Hepatocyte (in vitro differentiated cells): ENCODE data around the gene CCDC13.

Experiments
- EZH2 ChIP-seq: fragments of 200-600 bp; sonication (generic); IDR thresholded peaks from 2 replicates; pipeline ENCODE4 v1.6.1; 2016; ENCODE audit warnings: antibody characterized with exemption, mild to moderate bottlenecking, borderline replicate concordance
- TF ChIP-seq, protein P1 (sequence below): fragments of 200-600 bp; sonication (generic); IDR thresholded peaks from 2 replicates; pipeline ENCODE4 v1.5.1; 2016; ENCODE audit warnings: antibody characterized with exemption, mild to moderate bottlenecking; ENCODE audit not compliant: poor library complexity

DNA sequence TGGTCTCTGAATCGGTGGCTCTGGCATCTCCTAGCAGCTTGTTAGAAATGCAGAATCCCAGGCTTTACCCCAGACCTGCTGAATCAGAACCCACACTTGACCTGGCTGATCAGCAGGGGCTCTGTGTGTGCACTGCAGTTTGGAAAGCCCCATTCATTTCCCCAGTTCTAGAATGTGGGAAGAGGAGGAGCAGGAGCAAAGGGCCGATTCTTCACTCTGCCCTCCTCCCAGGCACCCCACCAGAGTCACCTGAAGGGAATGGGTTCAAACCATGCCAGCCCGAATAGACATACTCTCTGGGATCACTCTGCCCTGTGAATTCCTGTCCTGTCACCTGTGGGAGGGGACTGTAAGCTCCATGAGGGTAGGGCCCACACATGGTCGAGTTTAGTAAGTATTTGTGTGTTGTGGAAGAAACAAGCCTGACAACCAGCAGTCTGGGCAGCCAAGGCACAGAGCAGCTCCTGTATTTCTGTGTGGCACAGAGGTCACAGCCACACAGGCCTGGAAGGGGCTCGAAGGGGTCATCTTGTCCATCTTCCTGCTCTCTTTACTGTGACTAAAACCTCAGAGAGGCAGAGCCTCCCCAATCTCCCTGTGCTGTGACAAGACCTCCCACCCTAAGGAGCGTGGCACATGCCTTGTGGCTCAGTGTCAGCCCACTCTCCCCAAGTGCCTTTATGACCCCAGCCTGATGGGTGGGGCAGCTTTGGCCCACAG lies 41.4 kb downstream of the CCDC13 start:
- TF ChIP-seq EZH2 = no peak
- TF ChIP-seq, protein P1, sequence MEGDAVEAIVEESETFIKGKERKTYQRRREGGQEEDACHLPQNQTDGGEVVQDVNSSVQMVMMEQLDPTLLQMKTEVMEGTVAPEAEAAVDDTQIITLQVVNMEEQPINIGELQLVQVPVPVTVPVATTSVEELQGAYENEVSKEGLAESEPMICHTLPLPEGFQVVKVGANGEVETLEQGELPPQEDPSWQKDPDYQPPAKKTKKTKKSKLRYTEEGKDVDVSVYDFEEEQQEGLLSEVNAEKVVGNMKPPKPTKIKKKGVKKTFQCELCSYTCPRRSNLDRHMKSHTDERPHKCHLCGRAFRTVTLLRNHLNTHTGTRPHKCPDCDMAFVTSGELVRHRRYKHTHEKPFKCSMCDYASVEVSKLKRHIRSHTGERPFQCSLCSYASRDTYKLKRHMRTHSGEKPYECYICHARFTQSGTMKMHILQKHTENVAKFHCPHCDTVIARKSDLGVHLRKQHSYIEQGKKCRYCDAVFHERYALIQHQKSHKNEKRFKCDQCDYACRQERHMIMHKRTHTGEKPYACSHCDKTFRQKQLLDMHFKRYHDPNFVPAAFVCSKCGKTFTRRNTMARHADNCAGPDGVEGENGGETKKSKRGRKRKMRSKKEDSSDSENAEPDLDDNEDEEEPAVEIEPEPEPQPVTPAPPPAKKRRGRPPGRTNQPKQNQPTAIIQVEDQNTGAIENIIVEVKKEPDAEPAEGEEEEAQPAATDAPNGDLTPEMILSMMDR = no peak
